Measurements from ENCODE around the gene SESTD1. TPM values are rescaled to one million over a fixed set of nuclear protein-coding genes. Genes with fewer than 3 reads are reported as not detected.

SESTD1 gene
- total and polyA plus RNA-seq, 2 donors (not counting 1 experiment from before 2014, with no cell fraction given) = 16.8 to 51.9 TPM

GRCh38 chr2:179263446-179264367, 925 bp downstream of the SESTD1 start:
- no peaks in the 10 kb centered on the region for H3K36me3 ChIP-seq (ENCODE audit: control insufficient read depth, insufficient read depth, low read length)
- DNase-seq (ENCODE audit: low read depth in 2 of 2) = peak; percentile 57 to 74
- H4K20me1 ChIP-seq (ENCODE audit: control insufficient read depth, extremely low read depth, insufficient read depth, low read length) = no peaks in the 10 kb centered on the region
- peak overlapping the region; percentile 70 to 83 (median 76) for H3K4me3 ChIP-seq (replicated peaks in 1 of 4; ENCODE audit: control extremely low read depth in 1 of 4, insufficient read depth in 1 of 4, low read depth in 3 of 4, low read length in 4 of 4)
- peak overlapping the region; percentile 73 for H3K27ac ChIP-seq (ENCODE audit: insufficient read depth, low read length)
- H3K27me3 ChIP-seq (ENCODE audit: control insufficient read depth, insufficient read depth, low read length) = no peaks in the 10 kb centered on the region
- H3K79me2 ChIP-seq (ENCODE audit: control insufficient read depth, insufficient read depth, low read length) = peaks cover 40% of the 10 kb centered on the region
- H3K9me3 ChIP-seq (ENCODE audit: control insufficient read depth, insufficient read depth, low read depth, low read length) = no peaks in the 10 kb centered on the region
- TF ChIP-seq EZH2 (IDR thresholded peaks at IDR 0.05; ENCODE audit: low read length, missing control alignments) = no peak
- peak overlapping the region; percentile 83 for H3K9ac ChIP-seq (ENCODE audit: insufficient read depth, low read length)
- H3K4me2 ChIP-seq (ENCODE audit: extremely low read depth, insufficient read depth, low read length) = peak overlapping the region; percentile 79
- no peaks in the 10 kb centered on the region for H3K4me1 ChIP-seq (ENCODE audit: control insufficient read depth, extremely low read depth, insufficient read depth, low read length)
- H2AFZ ChIP-seq (ENCODE audit: low read length) = peak overlapping the region; percentile 25

DNA sequence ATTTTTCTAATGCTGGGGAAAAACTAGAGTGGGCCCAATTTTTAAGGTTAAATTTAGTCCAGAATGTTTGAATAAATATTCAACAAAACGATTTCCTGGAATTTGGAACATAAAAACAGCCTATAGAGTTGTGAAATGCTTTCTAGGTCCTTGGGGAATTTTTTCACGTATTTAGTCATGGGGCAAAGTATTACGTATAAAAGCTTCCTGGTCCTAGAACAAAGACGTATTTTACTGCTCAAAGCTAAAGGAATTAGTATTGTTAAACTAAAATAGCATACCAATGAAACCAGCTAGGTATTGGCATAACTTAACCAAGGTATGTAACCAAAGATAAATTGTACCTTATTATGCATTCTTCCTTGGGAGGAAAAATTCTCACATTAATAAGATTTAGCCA, 1.6 kb downstream of the SESTD1 start:
- TF ChIP-seq EZH2 (IDR thresholded peaks at IDR 0.05; ENCODE audit: low read length, missing control alignments) (no peak), CTCF (conservative IDR thresholded peaks at IDR 0.05 in 1 of 2, IDR thresholded peaks at IDR 0.05 in 1 of 2; ENCODE audit: low read depth in 1 of 2, low read length in 2 of 2) (no peak)
- Histone ChIP-seq H3K79me2 (ENCODE audit: control insufficient read depth, insufficient read depth, low read length) (peaks cover 45% of the 10 kb centered on the region), H4K20me1 (ENCODE audit: control insufficient read depth, extremely low read depth, insufficient read depth, low read length) (no peaks in the 10 kb centered on the region), H3K36me3 (ENCODE audit: control insufficient read depth, insufficient read depth, low read length) (no peaks in the 10 kb centered on the region), H3K27me3 (ENCODE audit: control insufficient read depth, insufficient read depth, low read length) (no peaks in the 10 kb centered on the region), H3K9ac (ENCODE audit: insufficient read depth, low read length) (no peak overlapping the region), H3K4me1 (ENCODE audit: control insufficient read depth, extremely low read depth, insufficient read depth, low read length) (no peaks in the 10 kb centered on the region), H2AFZ (ENCODE audit: low read length) (no peak overlapping the region), H3K27ac (ENCODE audit: insufficient read depth, low read length) (peak overlapping the region; percentile 73), H3K4me2 (ENCODE audit: extremely low read depth, insufficient read depth, low read length) (peak overlapping the region; percentile 79), H3K4me3 (replicated peaks in 1 of 4; ENCODE audit: control extremely low read depth in 1 of 4, insufficient read depth in 1 of 4, low read depth in 3 of 4, low read length in 4 of 4) (peak overlapping the region; percentile 70 to 83 (median 76)), H3K9me3 (ENCODE audit: control insufficient read depth, insufficient read depth, low read depth, low read length) (no peaks in the 10 kb centered on the region)
- DNase-seq (ENCODE audit: low read depth in 2 of 2) = peak; percentile 47 to 84

GRCh38 chr2:179262077-179262660, 2.5 kb downstream of the SESTD1 start:
- Histone ChIP-seq H3K27me3 (ENCODE audit: control insufficient read depth, insufficient read depth, low read length) (no peaks in the 10 kb centered on the region), H2AFZ (ENCODE audit: low read length) (no peak overlapping the region), H3K79me2 (ENCODE audit: control insufficient read depth, insufficient read depth, low read length) (peaks cover 46% of the 10 kb centered on the region), H3K4me2 (ENCODE audit: extremely low read depth, insufficient read depth, low read length) (peak overlapping the region; percentile 79), H3K9ac (ENCODE audit: insufficient read depth, low read length) (no peak overlapping the region), H3K27ac (ENCODE audit: insufficient read depth, low read length) (peak overlapping the region; percentile 39), H3K36me3 (ENCODE audit: control insufficient read depth, insufficient read depth, low read length) (no peaks in the 10 kb centered on the region), H3K4me1 (ENCODE audit: control insufficient read depth, extremely low read depth, insufficient read depth, low read length) (no peaks in the 10 kb centered on the region), H3K4me3 (replicated peaks in 1 of 4; ENCODE audit: control extremely low read depth in 1 of 4, insufficient read depth in 1 of 4, low read depth in 3 of 4, low read length in 4 of 4) (peak overlapping the region in 1 of 4 experiments; percentile 70), H4K20me1 (ENCODE audit: control insufficient read depth, extremely low read depth, insufficient read depth, low read length) (no peaks in the 10 kb centered on the region), H3K9me3 (ENCODE audit: control insufficient read depth, insufficient read depth, low read depth, low read length) (no peaks in the 10 kb centered on the region)
- DNase-seq (ENCODE audit: low read depth in 2 of 2) = peak in 1 of 2 donors; percentile 22
- no peak for TF ChIP-seq CTCF (conservative IDR thresholded peaks at IDR 0.05 in 1 of 2, IDR thresholded peaks at IDR 0.05 in 1 of 2; ENCODE audit: low read depth in 1 of 2, low read length in 2 of 2)
- no peak for TF ChIP-seq EZH2 (IDR thresholded peaks at IDR 0.05; ENCODE audit: low read length, missing control alignments)

All from fibroblast of lung (primary cell).